ENCODE results near the gene YTHDF1.

Gene YTHDF1

DNA sequence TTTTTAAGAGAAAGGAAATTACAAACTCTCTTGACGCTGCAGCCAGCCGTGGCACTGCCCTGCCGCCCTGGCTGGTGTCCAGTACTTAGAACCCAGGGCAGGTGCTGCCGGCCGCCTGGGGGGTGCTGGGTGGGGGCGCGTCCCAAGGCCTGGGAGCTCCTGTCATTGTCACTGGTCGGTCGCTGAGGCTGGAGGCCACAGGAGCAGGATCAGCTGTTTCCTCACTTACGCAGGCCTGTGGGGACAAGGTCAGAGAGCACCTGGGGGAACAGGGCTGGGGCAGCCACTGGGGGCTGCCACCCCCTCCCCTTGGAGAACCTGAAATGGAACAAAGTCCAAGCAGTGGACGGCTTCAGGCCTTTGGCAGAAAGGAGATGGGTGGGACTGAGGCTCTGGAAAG, 25.3 kb upstream of the YTHDF1 start:
- H3K9me3 Mint-ChIP-seq: no peaks in the 10 kb centered on the region
- H3K4me1 Mint-ChIP-seq (ENCODE audit: low read depth): no peaks in the 10 kb centered on the region
- no peaks in the 10 kb centered on the region for H3K36me3 Mint-ChIP-seq (ENCODE audit: low read depth)
- peaks cover 8% of the 10 kb centered on the region for H3K27me3 Mint-ChIP-seq (ENCODE audit: low read depth)
- DNase-seq (ENCODE audit: low spot score): no peak
- no peak overlapping the region for H3K4me3 Mint-ChIP-seq
- no peak overlapping the region for H3K27ac Mint-ChIP-seq

DNA sequence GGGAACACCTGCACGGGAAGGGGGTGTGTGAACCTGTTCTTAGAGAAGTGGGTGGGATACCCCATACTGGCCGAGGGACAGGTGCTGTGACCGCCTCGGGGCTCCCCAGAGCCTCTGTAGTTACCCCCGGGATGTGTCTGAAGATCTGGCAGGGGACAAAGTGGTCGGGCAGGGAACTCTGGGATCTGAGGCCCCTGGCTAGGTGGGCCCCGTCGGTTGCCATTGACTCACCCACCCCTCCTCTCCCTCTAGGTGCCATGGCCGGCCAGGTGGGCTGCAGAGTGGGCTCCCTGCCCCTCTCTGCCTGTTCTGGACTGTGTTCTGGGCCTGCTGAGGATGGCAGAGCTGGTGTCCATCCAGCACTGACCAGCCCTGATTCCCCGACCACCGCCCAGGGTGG, 24.1 kb upstream of the YTHDF1 start:
- Mint-ChIP-seq H3K27me3 (ENCODE audit: low read depth) (no peaks in the 10 kb centered on the region), H3K27ac (no peak overlapping the region), H3K4me3 (no peak overlapping the region), H3K36me3 (ENCODE audit: low read depth) (no peaks in the 10 kb centered on the region), H3K4me1 (ENCODE audit: low read depth) (no peaks in the 10 kb centered on the region), H3K9me3 (no peaks in the 10 kb centered on the region)
- no peak for DNase-seq (ENCODE audit: low spot score)

DNA sequence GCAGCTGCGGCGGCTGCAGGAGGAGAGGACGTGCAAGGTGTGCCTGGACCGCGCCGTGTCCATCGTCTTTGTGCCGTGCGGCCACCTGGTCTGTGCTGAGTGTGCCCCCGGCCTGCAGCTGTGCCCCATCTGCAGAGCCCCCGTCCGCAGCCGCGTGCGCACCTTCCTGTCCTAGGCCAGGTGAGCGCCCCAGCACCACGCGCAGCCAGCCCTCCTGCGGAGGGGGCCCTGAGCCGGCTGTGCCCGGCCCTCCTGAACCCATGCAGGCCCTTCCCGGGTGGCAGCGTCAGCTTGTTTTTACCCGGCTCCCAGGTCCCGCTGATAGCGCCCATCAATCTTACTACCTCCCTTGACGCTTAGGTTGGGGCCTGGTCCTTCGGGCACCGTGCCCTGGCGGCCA, 23.5 kb upstream of the YTHDF1 start:
- no peaks in the 10 kb centered on the region for H3K27me3 Mint-ChIP-seq (ENCODE audit: low read depth)
- H3K4me3 Mint-ChIP-seq: no peak overlapping the region
- H3K9me3 Mint-ChIP-seq: no peaks in the 10 kb centered on the region
- no peaks in the 10 kb centered on the region for H3K36me3 Mint-ChIP-seq (ENCODE audit: low read depth)
- H3K4me1 Mint-ChIP-seq (ENCODE audit: low read depth): no peaks in the 10 kb centered on the region
- no peak overlapping the region for H3K27ac Mint-ChIP-seq
- no peak for DNase-seq (ENCODE audit: low spot score)

DNA sequence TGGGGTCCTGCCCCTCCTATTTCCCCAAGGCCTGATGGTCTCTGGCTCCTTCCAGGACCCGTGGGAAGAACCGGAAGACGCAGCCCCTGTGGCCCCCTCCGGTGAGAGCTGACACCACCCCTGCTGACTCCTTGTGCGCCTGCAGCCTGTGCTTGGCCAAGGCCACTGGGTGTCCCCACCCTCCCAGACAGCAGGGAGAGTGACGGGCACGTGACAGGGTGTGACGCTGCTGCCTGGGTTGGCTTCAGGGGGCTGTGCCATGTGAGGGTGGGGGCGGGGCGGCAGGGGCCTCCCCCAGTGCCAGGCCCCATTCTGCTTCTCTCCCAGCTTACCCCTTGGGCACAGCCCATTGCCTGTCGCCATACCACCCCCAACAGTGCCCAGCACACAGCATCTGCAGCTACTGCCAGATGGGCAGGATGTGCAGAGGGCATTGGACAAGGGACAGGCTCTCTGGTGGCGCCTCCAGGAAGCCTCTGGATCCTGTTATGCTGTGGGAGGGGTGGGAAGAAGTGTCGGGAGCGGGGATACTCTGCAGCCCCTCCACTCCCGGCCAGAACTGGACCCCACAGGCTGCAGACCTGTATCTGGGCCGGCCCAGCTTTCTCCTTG, 22.7 kb upstream of the YTHDF1 start:
- H3K4me1 Mint-ChIP-seq (ENCODE audit: low read depth): no peaks in the 10 kb centered on the region
- no peaks in the 10 kb centered on the region for H3K27me3 Mint-ChIP-seq (ENCODE audit: low read depth)
- no peak for DNase-seq (ENCODE audit: low spot score)
- H3K4me3 Mint-ChIP-seq: no peak overlapping the region
- H3K9me3 Mint-ChIP-seq: no peaks in the 10 kb centered on the region
- no peaks in the 10 kb centered on the region for H3K36me3 Mint-ChIP-seq (ENCODE audit: low read depth)
- no peak overlapping the region for H3K27ac Mint-ChIP-seq

DNA sequence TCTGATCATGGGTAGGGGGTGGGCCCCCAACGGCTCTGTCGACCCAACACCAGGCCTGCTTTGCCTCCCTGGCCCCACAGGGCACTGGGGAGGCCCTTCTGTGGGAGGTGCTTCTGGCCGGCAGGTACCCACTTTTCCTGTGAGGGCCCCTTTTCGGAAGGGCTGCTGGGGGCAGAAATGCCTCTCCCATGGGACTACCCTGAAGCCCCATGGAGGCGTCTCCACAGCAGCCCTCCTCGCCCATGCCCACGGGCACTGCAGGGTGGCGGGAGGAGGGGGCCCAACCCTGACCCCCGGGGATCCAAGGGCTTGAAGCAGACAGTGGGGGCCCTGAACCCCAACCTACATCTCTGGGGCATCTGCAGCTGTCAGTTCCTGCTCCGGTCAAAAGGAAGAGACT, 22.1 kb upstream of the YTHDF1 start:
- no peaks in the 10 kb centered on the region for H3K9me3 Mint-ChIP-seq
- H3K27me3 Mint-ChIP-seq (ENCODE audit: low read depth): no peaks in the 10 kb centered on the region
- H3K36me3 Mint-ChIP-seq (ENCODE audit: low read depth): no peaks in the 10 kb centered on the region
- DNase-seq (ENCODE audit: low spot score): no peak
- no peak overlapping the region for H3K4me3 Mint-ChIP-seq
- no peaks in the 10 kb centered on the region for H3K4me1 Mint-ChIP-seq (ENCODE audit: low read depth)
- H3K27ac Mint-ChIP-seq: no peak overlapping the region

DNA sequence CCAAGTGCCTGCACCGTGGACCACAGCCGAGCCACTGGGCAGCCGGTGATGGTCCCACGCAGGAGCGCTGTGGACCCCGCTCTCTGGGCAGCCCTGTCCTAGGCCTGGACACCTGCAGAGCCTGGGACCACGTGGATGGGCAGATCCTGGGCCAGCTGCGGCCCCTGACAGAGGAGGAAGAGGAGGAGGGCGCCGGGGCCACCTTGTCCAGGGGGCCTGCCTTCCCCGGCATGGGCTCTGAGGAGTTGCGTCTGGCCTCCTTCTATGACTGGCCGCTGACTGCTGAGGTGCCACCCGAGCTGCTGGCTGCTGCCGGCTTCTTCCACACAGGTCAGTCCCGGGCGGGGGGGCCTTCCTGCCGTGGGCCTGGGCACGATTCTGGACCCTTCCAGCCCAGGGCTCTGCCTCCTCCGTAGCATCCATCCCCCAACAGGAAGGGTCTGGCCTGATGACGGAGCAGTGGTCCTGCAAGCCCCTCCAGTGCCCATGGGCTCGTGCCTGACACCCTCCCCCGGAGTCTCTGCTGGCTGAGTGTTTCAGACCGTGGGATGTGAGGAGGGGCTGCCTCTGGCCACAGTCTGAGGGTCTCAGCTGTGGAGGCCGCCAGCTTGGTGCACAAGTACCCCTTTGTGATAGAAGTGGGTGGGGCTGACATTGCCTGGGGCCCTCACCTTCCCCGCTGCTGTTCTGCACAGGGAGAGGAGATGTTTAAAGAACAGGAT, 20.3 kb upstream of the YTHDF1 start:
- Mint-ChIP-seq H3K27me3 (ENCODE audit: low read depth) (peaks cover 10% of the 10 kb centered on the region), H3K9me3 (no peaks in the 10 kb centered on the region), H3K4me3 (no peak overlapping the region), H3K36me3 (ENCODE audit: low read depth) (no peaks in the 10 kb centered on the region), H3K4me1 (ENCODE audit: low read depth) (no peaks in the 10 kb centered on the region), H3K27ac (no peak overlapping the region)
- DNase-seq (ENCODE audit: low spot score): no peak

DNA sequence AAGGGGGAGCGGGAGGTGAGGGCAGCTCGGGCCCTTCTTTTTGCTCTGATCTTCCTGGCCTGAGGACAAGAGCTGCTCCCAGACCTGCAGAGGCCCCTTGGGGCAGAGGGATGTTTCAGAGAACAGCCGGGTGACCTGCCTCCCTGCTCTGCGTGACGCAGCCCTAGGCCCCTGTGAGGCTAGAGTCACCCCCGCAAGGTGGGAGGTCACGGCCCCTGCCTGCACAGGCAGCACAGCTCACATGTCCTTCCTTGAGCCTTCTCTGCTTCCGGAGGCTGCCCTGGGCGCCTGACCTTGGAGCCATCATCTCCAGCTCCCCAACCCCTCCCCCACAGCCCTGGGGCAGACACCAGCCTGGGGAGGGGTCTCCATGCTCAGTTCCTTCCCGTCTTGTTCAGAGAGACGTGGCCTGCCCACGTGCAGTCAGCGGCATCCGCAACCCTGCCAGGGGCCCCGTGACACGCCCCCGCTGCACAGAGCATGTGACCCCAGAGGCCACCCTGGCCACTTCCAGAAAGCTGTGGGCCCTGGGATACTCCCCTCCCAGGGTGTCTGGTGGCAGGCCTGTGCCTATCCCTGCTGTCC, 19.6 kb upstream of the YTHDF1 start, which contains the start of gene BIRC7:
BIRC7 (plus strand) TSS at position 507 of the 585 bp plus-strand sequence. CDS start 192 bp downstream, outside the sequence.
- H3K4me3 Mint-ChIP-seq: no peak within 1 kb of the TSS
- DNase-seq (ENCODE audit: low spot score): no peak
- no peaks in the 10 kb centered on the region for H3K4me1 Mint-ChIP-seq (ENCODE audit: low read depth)
- no peak within 1 kb of the TSS for H3K27ac Mint-ChIP-seq
- no peaks in the 10 kb centered on the region for H3K36me3 Mint-ChIP-seq (ENCODE audit: low read depth)
- no peaks in the 10 kb centered on the region for H3K9me3 Mint-ChIP-seq
- peaks cover 17% of the 10 kb centered on the region for H3K27me3 Mint-ChIP-seq (ENCODE audit: low read depth)

DNA sequence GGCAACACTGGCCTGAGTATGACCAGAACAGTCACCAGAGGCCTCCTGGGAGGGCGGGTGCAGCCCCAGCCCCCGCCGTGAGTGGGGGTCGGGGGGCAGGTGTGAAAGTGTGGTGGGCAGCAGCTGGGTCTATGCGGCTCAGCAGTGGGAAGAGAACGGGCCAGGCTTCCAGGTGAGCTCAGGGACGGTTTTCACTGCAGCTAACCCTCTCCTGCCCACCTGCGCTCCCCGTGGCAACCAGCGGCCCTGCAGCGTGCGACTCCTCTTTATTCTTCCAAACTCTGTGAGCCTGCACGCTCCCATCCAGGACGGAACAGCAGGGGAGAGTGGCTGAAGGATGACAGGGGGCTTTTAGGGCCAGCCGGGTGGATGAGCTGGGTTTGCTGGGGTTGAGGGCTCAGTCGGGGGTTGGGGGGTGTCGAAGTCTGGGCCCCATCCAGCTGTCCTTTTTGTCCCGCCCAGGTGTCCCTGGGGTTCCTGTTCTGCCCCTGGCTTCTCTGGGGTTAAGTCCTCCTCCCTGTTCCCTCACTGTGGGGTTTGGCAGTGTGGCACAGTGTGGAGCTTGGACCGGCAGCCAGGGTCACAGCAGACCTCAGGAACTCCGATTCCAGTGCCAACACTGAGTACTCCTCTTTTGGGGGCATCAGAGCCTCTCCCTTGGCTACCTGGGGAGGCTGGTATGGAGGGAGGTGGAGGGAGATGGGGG, 18.9 kb upstream of the YTHDF1 start:
- no peak for DNase-seq (ENCODE audit: low spot score)
- H3K4me1 Mint-ChIP-seq (ENCODE audit: low read depth): no peaks in the 10 kb centered on the region
- H3K27me3 Mint-ChIP-seq (ENCODE audit: low read depth): peaks cover 24% of the 10 kb centered on the region
- H3K36me3 Mint-ChIP-seq (ENCODE audit: low read depth): no peaks in the 10 kb centered on the region
- H3K27ac Mint-ChIP-seq: no peak overlapping the region
- H3K4me3 Mint-ChIP-seq: no peak overlapping the region
- H3K9me3 Mint-ChIP-seq: no peaks in the 10 kb centered on the region

DNA sequence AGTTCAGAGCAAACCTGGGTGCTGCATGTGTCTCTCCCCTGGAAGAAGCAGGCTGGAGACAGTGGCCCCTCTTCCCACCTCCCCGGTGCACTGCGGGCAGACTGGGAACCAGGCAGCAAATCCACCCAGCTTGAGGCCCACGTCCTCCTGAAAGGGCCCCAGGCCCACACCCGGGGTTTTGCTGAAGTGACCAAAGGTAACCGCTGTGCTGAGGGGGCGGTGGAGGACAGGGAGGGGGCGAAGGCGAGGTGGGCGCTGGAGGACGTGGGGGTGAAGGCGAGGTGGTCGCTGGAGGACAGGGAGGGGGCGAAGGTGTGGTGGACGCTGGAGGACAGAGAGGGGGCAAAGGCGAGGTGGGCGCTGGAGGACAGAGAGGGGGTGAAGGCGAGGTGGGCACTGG, 18.0 kb upstream of the YTHDF1 start:
- DNase-seq (ENCODE audit: low spot score): no peak
- Mint-ChIP-seq H3K27me3 (ENCODE audit: low read depth) (peaks cover 28% of the 10 kb centered on the region), H3K4me3 (no peak overlapping the region), H3K4me1 (ENCODE audit: low read depth) (no peaks in the 10 kb centered on the region), H3K9me3 (no peaks in the 10 kb centered on the region), H3K27ac (no peak overlapping the region), H3K36me3 (ENCODE audit: low read depth) (no peaks in the 10 kb centered on the region)

DNA sequence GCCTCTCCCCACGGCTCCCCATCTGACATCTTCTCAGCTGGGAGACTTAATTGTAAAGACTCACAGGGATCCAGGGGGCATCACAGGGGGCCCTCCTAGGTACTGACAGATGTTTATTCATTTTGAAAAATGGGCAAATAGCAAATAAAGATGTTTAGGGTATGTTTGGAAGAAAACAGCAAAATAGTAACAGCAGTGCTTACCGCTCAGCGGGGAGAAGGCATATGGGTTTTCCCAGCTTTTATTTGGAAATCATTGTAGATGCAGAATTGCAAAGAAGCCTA, 17.1 kb upstream of the YTHDF1 start:
- H3K27ac Mint-ChIP-seq: no peak overlapping the region
- no peaks in the 10 kb centered on the region for H3K36me3 Mint-ChIP-seq (ENCODE audit: low read depth)
- no peak overlapping the region for H3K4me3 Mint-ChIP-seq
- H3K4me1 Mint-ChIP-seq (ENCODE audit: low read depth): no peaks in the 10 kb centered on the region
- H3K27me3 Mint-ChIP-seq (ENCODE audit: low read depth): peaks cover 32% of the 10 kb centered on the region
- DNase-seq (ENCODE audit: low spot score): no peak
- no peaks in the 10 kb centered on the region for H3K9me3 Mint-ChIP-seq

DNA sequence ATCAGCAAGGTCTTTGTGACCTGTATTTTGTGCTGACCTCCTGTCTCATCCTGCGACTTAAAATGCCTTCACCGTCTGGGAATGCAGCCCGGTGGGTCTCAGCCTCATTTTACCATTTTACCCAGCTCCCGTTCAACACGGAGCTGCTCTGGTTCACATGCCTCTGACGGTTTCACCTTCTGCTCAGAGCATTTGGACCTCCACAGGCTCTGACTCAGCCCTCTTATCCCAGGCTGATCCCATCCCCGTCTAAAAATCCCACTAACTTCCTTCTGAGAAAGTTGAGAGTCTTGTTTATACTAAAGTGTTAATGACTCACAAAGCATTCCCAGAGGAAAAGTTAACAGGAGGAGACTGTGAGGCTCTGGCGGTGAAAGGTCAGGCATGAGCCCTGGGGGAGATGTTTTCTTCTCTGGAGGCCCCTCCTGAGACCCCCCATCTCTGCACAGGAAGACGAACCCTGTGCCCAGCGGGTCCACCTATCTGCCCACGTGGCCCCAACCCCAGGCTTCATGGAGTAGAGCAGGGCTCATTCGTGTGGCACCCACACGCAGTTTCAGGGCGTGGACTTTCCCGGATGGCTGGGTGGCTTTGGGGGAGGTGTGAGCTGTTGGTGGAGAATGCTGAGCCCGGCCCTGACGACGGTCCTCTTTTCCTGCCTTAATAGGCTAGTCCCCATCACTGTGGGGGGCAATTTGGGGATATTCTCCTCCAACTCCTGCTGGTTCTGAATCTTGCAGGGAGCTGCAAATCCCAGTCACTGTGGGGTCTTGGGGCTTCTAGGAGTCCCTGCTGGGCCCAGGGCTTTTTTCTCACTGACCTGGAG, 16.5 kb upstream of the YTHDF1 start:
- Mint-ChIP-seq H3K36me3 (ENCODE audit: low read depth) (no peaks in the 10 kb centered on the region), H3K9me3 (no peaks in the 10 kb centered on the region), H3K27me3 (ENCODE audit: low read depth) (peaks cover 32% of the 10 kb centered on the region), H3K4me3 (no peak overlapping the region), H3K4me1 (ENCODE audit: low read depth) (no peaks in the 10 kb centered on the region), H3K27ac (no peak overlapping the region)
- no peak for DNase-seq (ENCODE audit: low spot score)

DNA sequence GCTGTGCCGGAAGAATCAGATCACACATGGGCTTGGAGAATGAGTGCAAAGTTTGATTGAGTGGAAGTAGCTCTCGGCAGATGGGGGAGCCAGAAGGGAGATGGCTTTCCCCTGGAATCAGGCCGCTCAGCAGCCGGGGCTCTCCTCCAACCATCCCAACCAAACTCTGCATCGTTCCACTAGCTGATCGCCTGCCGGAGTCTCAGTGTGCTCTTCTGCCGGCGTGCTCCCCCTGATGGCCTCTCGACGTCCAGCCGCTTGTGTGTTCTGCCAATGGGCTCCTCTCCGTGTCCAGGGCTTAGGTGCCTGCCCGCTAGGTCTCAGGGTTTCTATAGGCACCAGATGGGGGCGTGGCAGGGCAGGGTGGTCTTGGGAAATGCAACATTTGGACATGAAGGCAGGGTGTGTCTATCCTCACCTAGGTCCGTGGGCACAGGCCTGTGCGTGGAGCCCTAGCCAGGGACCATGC, 14.9 kb upstream of the YTHDF1 start:
- no peak for DNase-seq (ENCODE audit: low spot score)
- Mint-ChIP-seq H3K4me1 (ENCODE audit: low read depth) (no peaks in the 10 kb centered on the region), H3K27ac (no peak overlapping the region), H3K9me3 (no peaks in the 10 kb centered on the region), H3K4me3 (no peak overlapping the region), H3K36me3 (ENCODE audit: low read depth) (no peaks in the 10 kb centered on the region), H3K27me3 (ENCODE audit: low read depth) (peaks cover 34% of the 10 kb centered on the region)

DNA sequence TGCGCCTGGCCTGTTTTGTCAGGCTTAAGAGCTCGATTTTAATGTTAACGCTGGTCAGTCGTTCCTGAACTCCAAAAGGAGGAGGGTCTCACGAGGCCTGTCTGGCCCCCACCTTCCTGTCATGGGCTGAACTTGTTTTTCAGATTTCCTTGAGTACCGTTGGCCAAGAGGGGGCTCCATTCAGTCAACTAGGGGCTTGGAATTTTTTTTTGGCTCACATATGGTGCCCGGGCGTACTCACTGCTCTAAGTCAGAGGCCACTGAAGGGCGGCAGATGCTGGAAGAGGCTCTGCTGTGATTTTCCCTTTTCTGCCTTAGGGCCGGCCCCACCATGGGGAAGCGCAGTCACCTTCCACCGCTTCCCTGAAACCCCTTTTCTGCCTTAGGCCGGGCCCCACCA, 12.9 kb upstream of the YTHDF1 start:
- no peaks in the 10 kb centered on the region for H3K9me3 Mint-ChIP-seq
- H3K27ac Mint-ChIP-seq: no peak overlapping the region

More for the DNA sequence above, 12.9 kb upstream of the YTHDF1 start:
- no peak for DNase-seq (ENCODE audit: low spot score)
- Mint-ChIP-seq H3K4me3 (no peak overlapping the region), H3K27me3 (ENCODE audit: low read depth) (peaks cover 34% of the 10 kb centered on the region), H3K4me1 (ENCODE audit: low read depth) (no peaks in the 10 kb centered on the region), H3K36me3 (ENCODE audit: low read depth) (no peaks in the 10 kb centered on the region)
